Vagina (tissue), 2 donors: ENCODE data around the gene PNLIPRP2. TPM values are rescaled to one million over a fixed set of nuclear protein-coding genes. Genes with fewer than 3 reads are reported as not detected.

Source experiments
- DNase-seq, 2 donors: peaks; one replicate each; pipeline ENCODE4 v3.0.0-alpha.2; 2017; ENCODE audit errors: extremely low spot score in 2 of 2
- H3K27ac ChIP-seq: fragments of 200-600 bp; sonication (generic); one replicate; pipeline ENCODE4 v1.5.1; 2019
- H3K27me3 ChIP-seq: fragments of 200-600 bp; sonication (generic); one replicate; pipeline ENCODE4 v1.5.1; 2019
- H3K36me3 ChIP-seq, 2 donors: fragments of 200-600 bp; sonication (generic); one replicate each; pipeline ENCODE4 v1.5.1; 2017 to 2019
- H3K4me1 ChIP-seq: fragments of 200-600 bp; sonication (generic); one replicate; pipeline ENCODE4 v1.5.1; 2019
- H3K4me3 ChIP-seq, 2 donors: fragments of 200-600 bp; sonication (generic); 1 replicate in 1 of 2; 2 replicates in 1 of 2; pipeline ENCODE4 v1.5.1; 2016 to 2019
- H3K9me3 ChIP-seq: fragments of 200-600 bp; sonication (generic); one replicate; pipeline ENCODE4 v1.5.1; 2019
- POLR2A ChIP-seq, 2 donors: fragments of 450-650 bp; IDR thresholded peaks; one replicate each; pipeline ENCODE4 v1.6.1; 2017; ENCODE audit warnings: antibody characterized with exemption in 2 of 2, mild to moderate bottlenecking in 2 of 2, moderate library complexity in 2 of 2
- POLR2AphosphoS5 ChIP-seq, 2 donors: sonication (generic); formaldehyde crosslinking; IDR thresholded peaks; one replicate each; pipeline ENCODE4 v1.9.0; 2017; ENCODE audit warnings: antibody characterized with exemption in 2 of 2, mild to moderate bottlenecking in 2 of 2, low read depth in 1 of 2; ENCODE audit not compliant: insufficient read depth in 1 of 2
- intact Hi-C: fragments of 100-400 bp; cut with DNase I; formaldehyde crosslinking; loops from one replicate; pipeline ENCODE4 v1.15.1; 2023
- total RNA-seq: library from RNA; depleted of rRNA; stranded (reverse); fragments of >200 nt; gene quantifications from one replicate; pipeline ENCODE4 v1.2.3, GENCODE V29; 2016
- TF ChIP-seq, protein P1 (sequence below), 3 experiments: fragments of 450-650 bp in 2 of 3; fragments of 200-600 bp in 1 of 3; sonication (generic) in 1 of 3; IDR thresholded peaks; one replicate each; pipeline ENCODE4 v1.5.1; 2017 to 2019; ENCODE audit warnings: antibody characterized with exemption in 3 of 3, mild to moderate bottlenecking in 2 of 3, moderate library complexity in 2 of 3

The PNLIPRP2 gene
- total RNA-seq, 1 donor from 2014 or later, result not detected

DNA sequence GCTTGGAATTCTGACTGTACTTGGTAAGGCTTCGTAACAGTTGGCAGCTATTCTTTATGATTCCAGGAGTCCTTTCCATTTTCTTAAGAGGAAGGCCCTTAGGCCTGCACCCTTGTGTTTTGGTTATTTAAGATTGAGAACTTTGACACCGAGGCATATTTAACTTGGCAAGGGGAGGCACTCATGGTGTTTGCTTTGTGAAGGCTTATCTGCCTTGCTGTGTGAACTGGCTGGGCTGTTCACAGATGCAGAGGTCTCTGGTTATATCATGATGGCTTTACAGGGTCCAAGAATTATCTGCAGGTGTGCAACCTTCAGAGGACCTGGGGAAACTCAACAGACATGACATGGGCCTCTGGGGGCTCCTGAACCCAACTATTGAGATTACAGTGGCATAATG, 30.8 kb upstream of the PNLIPRP2 start:
- no peaks in the 10 kb centered on the region for H3K36me3 ChIP-seq
- TF ChIP-seq, protein P1, sequence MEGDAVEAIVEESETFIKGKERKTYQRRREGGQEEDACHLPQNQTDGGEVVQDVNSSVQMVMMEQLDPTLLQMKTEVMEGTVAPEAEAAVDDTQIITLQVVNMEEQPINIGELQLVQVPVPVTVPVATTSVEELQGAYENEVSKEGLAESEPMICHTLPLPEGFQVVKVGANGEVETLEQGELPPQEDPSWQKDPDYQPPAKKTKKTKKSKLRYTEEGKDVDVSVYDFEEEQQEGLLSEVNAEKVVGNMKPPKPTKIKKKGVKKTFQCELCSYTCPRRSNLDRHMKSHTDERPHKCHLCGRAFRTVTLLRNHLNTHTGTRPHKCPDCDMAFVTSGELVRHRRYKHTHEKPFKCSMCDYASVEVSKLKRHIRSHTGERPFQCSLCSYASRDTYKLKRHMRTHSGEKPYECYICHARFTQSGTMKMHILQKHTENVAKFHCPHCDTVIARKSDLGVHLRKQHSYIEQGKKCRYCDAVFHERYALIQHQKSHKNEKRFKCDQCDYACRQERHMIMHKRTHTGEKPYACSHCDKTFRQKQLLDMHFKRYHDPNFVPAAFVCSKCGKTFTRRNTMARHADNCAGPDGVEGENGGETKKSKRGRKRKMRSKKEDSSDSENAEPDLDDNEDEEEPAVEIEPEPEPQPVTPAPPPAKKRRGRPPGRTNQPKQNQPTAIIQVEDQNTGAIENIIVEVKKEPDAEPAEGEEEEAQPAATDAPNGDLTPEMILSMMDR (IDR thresholded peaks at IDR 0.05), result no peak
- TF ChIP-seq POLR2A (IDR thresholded peaks at IDR 0.05) (no peak), POLR2AphosphoS5 (IDR thresholded peaks at IDR 0.05; ENCODE audit: insufficient read depth in 1 of 2, low read depth in 1 of 2) (no peak)
- DNase-seq, result no peak
- no peak overlapping the region for H3K4me3 ChIP-seq
- H3K9me3 ChIP-seq, result no peaks in the 10 kb centered on the region
- no peak overlapping the region for H3K27ac ChIP-seq
- intact Hi-C loops, result no loop called here
- no peaks in the 10 kb centered on the region for H3K27me3 ChIP-seq
- no peaks in the 10 kb centered on the region for H3K4me1 ChIP-seq

DNA sequence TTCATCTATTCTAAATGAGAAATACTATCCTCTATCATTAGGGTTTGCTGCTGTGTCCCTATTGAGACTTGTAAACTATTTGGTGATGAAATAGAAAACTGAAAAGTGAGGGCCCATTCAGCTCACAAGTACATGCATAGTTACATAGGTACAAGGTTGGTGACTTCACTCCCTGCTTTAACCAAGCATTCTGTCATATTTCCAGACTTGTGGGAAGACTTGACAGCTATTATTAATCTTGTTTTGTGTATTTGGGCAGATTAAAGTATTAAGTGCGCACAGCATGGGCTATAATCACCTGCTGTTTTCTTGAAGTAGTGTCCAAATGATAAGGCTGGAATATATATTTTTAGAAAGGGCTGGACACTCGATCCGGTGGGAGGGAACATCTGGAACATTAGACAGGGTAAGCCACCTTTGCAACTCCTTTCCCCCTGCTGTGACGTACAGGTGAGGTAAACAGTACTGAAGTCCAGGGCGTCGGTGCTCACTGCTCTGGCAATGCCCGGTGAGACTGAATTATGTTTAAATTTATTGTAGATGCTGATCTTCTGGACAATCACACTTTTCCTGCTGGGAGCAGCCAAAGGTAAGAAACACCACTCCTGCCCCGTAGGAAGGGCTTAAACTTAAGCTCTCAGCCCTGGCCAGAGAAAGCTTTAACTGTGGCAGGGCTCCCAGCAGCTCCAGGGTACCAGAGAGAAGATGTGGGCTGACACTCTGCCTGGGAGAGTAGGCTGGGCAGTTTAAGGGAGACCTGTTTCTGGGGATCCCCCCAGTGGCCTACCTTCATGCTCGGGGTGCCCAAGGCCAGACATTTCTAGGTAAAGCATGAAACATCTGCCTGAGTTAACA, 29.9 kb upstream of the PNLIPRP2 start, which contains the start of gene PNLIPRP1:
TSS of gene PNLIPRP1 (plus strand) at position 370 of the 855 bp plus-strand sequence. CDS start at position 541, 171 bp downstream.
- H3K27me3 ChIP-seq, result no peaks in the 10 kb centered on the region
- H3K4me3 ChIP-seq, result no peak within 1 kb of the TSS
- intact Hi-C loops, result no loop called here
- no peaks in the 10 kb centered on the region for H3K36me3 ChIP-seq
- no peaks in the 10 kb centered on the region for H3K9me3 ChIP-seq
- H3K27ac ChIP-seq, result no peak within 1 kb of the TSS
- TF ChIP-seq POLR2A (IDR thresholded peaks at IDR 0.05), result no peak
- no peak for TF ChIP-seq POLR2AphosphoS5 (IDR thresholded peaks at IDR 0.05; ENCODE audit: insufficient read depth in 1 of 2, low read depth in 1 of 2)
- TF ChIP-seq, protein P1 (IDR thresholded peaks at IDR 0.05), result no peak
- no peaks in the 10 kb centered on the region for H3K4me1 ChIP-seq
- no peak for DNase-seq

DNA sequence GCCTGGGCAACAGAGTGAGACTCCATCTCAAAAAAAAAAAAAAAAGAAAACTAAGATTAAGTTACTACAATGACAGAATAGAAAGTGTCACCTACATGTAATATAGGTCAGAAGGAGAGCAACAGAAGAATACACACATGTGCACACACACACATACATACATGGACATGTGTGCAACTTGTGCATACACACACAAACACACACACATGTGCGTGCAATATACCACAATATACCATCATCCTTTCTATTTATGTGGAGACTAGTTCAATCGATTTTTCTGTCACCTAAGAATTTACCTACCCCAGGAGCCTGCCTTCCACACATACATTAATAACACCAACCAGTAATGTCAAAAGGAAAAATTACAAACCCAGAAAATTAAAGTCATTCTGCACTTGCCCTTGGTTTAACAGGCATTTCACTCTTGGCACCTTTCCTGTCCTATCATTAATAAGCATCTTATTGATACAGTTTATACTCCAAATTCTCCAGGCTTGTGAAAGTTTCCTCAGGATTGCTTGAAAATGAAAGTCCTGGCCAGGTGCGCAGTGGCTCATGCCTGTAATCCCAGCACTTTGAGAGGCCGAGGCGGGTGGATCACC, 27.5 kb upstream of the PNLIPRP2 start:
- DNase-seq, result no peak
- H3K9me3 ChIP-seq, result no peaks in the 10 kb centered on the region
- TF ChIP-seq POLR2A (IDR thresholded peaks at IDR 0.05), result no peak
- TF ChIP-seq, protein P1 (IDR thresholded peaks at IDR 0.05), result no peak
- no peaks in the 10 kb centered on the region for H3K36me3 ChIP-seq
- H3K4me1 ChIP-seq, result no peaks in the 10 kb centered on the region
- no peaks in the 10 kb centered on the region for H3K27me3 ChIP-seq
- no peak overlapping the region for H3K4me3 ChIP-seq
- no peak overlapping the region for H3K27ac ChIP-seq
- intact Hi-C loops, result no loop called here

DNA sequence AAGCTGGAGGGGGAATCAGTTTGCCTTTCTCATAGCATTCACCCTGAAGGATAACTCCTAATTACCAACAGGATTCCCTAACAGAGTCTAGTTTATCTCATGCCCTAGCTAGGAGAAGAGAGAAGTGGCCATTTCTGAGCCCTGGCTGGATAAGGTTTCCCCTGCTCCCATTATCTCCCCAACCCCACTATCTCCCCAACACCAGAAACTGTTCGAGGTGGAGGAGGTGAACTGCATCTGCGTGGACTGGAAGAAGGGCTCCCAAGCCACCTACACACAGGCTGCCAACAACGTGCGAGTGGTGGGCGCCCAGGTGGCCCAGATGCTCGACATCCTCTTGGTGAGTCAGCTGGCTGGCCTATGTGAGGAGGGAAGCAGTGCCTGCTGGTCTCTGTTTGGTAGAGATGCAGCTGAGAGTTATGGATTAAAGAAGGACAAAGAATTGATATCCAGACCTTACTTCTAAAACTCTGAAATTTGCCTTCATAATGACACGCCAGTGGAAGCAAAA, 26.2 kb upstream of the PNLIPRP2 start:
- no peaks in the 10 kb centered on the region for H3K4me1 ChIP-seq
- H3K4me3 ChIP-seq, result no peak overlapping the region
- no peaks in the 10 kb centered on the region for H3K27me3 ChIP-seq
- DNase-seq, result no peak
- H3K36me3 ChIP-seq, result no peaks in the 10 kb centered on the region
- H3K9me3 ChIP-seq, result no peaks in the 10 kb centered on the region
- no peak overlapping the region for H3K27ac ChIP-seq
- intact Hi-C loops, result no loop called here
- TF ChIP-seq POLR2A (IDR thresholded peaks at IDR 0.05), result no peak

DNA sequence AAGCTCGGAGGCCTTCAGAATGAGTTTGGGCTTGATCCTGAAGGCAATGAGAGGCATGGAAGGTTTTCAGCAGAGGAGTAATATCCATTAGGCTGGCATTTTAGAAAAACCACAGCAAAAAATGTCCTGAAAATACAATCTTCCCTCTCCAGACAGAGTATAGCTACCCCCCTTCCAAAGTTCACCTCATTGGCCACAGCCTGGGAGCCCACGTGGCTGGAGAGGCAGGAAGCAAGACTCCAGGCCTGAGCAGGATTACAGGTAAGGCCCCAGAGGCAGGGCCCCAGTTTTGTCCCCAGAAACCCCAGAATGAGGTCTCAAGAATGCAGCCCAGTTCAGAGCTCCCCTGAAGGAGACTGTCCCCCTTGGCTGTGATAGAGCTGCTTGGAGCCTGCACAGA, 24.7 kb upstream of the PNLIPRP2 start:
- no peak overlapping the region for H3K27ac ChIP-seq
- intact Hi-C loops, result no loop called here
- H3K9me3 ChIP-seq, result no peaks in the 10 kb centered on the region
- no peak for TF ChIP-seq POLR2AphosphoS5 (IDR thresholded peaks at IDR 0.05; ENCODE audit: insufficient read depth in 1 of 2, low read depth in 1 of 2)
- TF ChIP-seq POLR2A (IDR thresholded peaks at IDR 0.05), result no peak
- TF ChIP-seq, protein P1 (IDR thresholded peaks at IDR 0.05), result no peak
- H3K27me3 ChIP-seq, result no peaks in the 10 kb centered on the region
- DNase-seq, result no peak
- H3K4me3 ChIP-seq, result no peak overlapping the region
- no peaks in the 10 kb centered on the region for H3K36me3 ChIP-seq
- H3K4me1 ChIP-seq, result no peaks in the 10 kb centered on the region
